ENCODE results near the gene CACNG4. TPM values are rescaled to one million over a fixed set of nuclear protein-coding genes. Genes with fewer than 3 reads are reported as not detected.

Gene CACNG4
- total RNA-seq, 1 experiment from 2014 or later = not detected

DNA sequence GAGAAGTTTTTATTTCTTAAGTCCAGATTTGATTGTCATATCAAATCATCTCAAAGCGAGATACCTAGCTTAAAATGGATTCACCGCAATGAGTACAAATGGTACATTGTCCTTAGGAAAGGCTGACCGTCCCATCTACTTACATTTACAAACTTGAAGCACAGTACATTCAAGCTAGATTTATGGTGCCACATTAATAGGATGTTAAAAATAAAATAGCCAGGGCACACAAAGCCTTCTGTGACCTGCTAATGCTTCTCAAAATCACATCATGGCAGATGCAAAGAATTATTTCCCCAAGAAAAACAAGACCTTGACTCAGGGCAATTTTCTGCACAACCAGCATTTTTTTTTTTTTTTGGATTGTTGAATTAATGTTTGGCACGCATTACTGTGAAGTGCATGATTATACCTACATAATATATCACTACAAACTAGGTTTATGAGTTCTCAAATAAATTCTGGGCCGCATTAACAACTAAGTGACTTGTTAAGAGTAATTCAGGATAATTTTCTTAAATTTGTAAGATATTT is 105.2 kb downstream of the CACNG4 start:
- TF ChIP-seq ELF1 (IDR thresholded peaks at IDR 0.05; ENCODE audit: borderline replicate concordance, low read depth) (no peak), ZNF274 (IDR thresholded peaks at IDR 0.05; ENCODE audit: low read depth, low read length) (no peak), RAD21 (IDR thresholded peaks at IDR 0.05; ENCODE audit: low read depth) (no peak), ZFX (IDR thresholded peaks at IDR 0.05) (no peak), POLR2AphosphoS5 (IDR thresholded peaks at IDR 0.05; ENCODE audit: low read depth, low read length) (no peak), EGR1 (IDR thresholded peaks at IDR 0.05; ENCODE audit: low read depth) (no peak), JUND (IDR thresholded peaks at IDR 0.05) (no peak), POLR2A (IDR thresholded peaks at IDR 0.05; ENCODE audit: borderline replicate concordance, extremely low read depth, insufficient read depth, insufficient read length) (no peak)
- TF ChIP-seq, protein P1, sequence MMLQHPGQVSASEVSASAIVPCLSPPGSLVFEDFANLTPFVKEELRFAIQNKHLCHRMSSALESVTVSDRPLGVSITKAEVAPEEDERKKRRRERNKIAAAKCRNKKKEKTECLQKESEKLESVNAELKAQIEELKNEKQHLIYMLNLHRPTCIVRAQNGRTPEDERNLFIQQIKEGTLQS (IDR thresholded peaks at IDR 0.05) = no peak
- TF ChIP-seq, protein P2, sequence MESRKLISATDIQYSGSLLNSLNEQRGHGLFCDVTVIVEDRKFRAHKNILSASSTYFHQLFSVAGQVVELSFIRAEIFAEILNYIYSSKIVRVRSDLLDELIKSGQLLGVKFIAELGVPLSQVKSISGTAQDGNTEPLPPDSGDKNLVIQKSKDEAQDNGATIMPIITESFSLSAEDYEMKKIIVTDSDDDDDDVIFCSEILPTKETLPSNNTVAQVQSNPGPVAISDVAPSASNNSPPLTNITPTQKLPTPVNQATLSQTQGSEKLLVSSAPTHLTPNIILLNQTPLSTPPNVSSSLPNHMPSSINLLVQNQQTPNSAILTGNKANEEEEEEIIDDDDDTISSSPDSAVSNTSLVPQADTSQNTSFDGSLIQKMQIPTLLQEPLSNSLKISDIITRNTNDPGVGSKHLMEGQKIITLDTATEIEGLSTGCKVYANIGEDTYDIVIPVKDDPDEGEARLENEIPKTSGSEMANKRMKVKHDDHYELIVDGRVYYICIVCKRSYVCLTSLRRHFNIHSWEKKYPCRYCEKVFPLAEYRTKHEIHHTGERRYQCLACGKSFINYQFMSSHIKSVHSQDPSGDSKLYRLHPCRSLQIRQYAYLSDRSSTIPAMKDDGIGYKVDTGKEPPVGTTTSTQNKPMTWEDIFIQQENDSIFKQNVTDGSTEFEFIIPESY (IDR thresholded peaks at IDR 0.05; ENCODE audit: extremely low read depth, insufficient replicate concordance, low read length) = no peak
- TF ChIP-seq, protein P3, sequence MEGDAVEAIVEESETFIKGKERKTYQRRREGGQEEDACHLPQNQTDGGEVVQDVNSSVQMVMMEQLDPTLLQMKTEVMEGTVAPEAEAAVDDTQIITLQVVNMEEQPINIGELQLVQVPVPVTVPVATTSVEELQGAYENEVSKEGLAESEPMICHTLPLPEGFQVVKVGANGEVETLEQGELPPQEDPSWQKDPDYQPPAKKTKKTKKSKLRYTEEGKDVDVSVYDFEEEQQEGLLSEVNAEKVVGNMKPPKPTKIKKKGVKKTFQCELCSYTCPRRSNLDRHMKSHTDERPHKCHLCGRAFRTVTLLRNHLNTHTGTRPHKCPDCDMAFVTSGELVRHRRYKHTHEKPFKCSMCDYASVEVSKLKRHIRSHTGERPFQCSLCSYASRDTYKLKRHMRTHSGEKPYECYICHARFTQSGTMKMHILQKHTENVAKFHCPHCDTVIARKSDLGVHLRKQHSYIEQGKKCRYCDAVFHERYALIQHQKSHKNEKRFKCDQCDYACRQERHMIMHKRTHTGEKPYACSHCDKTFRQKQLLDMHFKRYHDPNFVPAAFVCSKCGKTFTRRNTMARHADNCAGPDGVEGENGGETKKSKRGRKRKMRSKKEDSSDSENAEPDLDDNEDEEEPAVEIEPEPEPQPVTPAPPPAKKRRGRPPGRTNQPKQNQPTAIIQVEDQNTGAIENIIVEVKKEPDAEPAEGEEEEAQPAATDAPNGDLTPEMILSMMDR (IDR thresholded peaks at IDR 0.05 in 2 of 3, conservative IDR thresholded peaks at IDR 0.05 in 1 of 3; ENCODE audit: borderline replicate concordance in 1 of 3, insufficient read depth in 1 of 3, low read depth in 2 of 3, low read length in 2 of 3) = no peak
- TF ChIP-seq, protein P4, sequence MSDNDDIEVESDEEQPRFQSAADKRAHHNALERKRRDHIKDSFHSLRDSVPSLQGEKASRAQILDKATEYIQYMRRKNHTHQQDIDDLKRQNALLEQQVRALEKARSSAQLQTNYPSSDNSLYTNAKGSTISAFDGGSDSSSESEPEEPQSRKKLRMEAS (IDR thresholded peaks at IDR 0.05) = no peak
- no peak overlapping the region for H2AFZ ChIP-seq (ENCODE audit: low read depth, low read length, poor library complexity, severe bottlenecking)
- ATAC-seq (no peak), DNase-seq (ENCODE audit: low read depth, low spot score) (no peak)
- no peaks in the 10 kb centered on the region for H3K79me2 ChIP-seq (ENCODE audit: insufficient read depth, low read length)
- no peaks in the 10 kb centered on the region for H3K9me2 ChIP-seq (ENCODE audit: insufficient read depth)
- no peak overlapping the region for H3K9ac ChIP-seq (ENCODE audit: low read length)
- ChIA-PET RAD21 (ENCODE audit: low non-redundant PET in 1 of 2, low total read pairs in 2 of 2, uncharacterized antibody in 2 of 2, unreplicated experiment in 2 of 2) (no interaction called here), CTCF (no interaction called here), POLR2A (no interaction called here)
- no peak overlapping the region for H3K4me2 ChIP-seq (ENCODE audit: low read length)
- H4K20me1 ChIP-seq (ENCODE audit: insufficient read depth) = no peaks in the 10 kb centered on the region
- intact Hi-C loops (cut with micrococcal nuclease) = no loop called here
- no peaks in the 10 kb centered on the region for H3K4me1 ChIP-seq (ENCODE audit: control insufficient read depth in 1 of 2, insufficient read depth in 2 of 2, low read length in 2 of 2)
- H3K36me3 ChIP-seq (ENCODE audit: control insufficient read depth in 1 of 2, insufficient read depth in 2 of 2, low read length in 2 of 2) = no peaks in the 10 kb centered on the region
- BruUV-seq (replicated peaks) = no TSS peak
- H3K27ac ChIP-seq (ENCODE audit: low read depth, low read length) = no peak overlapping the region
- no peak overlapping the region for H3K4me3 ChIP-seq (replicated peaks in 1 of 2; ENCODE audit: low read depth in 1 of 2, low read length in 2 of 2)
- no peaks in the 10 kb centered on the region for H3K27me3 ChIP-seq (ENCODE audit: insufficient read depth, low read length)
- no peaks in the 10 kb centered on the region for H3K9me3 ChIP-seq (ENCODE audit: control insufficient read depth in 1 of 2, insufficient read depth in 1 of 2, low read depth in 1 of 2, low read length in 2 of 2)

All from HCT116 (cell line).